Spinal cord (tissue), 10 donors: Measurements from ENCODE around the gene SLC25A25. TPM values are rescaled to one million over a fixed set of nuclear protein-coding genes. Genes with fewer than 3 reads are reported as not detected.

Experiments used
- DNase-seq, 6 donors: peaks; one replicate each; pipeline versions ENCODE4 v3.0.0 to v3.0.0-alpha.2; 2013 to 2015; ENCODE audit warnings: low spot score in 6 of 6, low read depth in 4 of 6
- H3K27ac ChIP-seq: one replicate; pipeline ENCODE4 v1.5.1; 2013; ENCODE audit warnings: low read depth, low read length, control low read depth
- H3K27me3 ChIP-seq: one replicate; pipeline ENCODE4 v1.6.1; 2013; ENCODE audit warnings: low read length; ENCODE audit not compliant: control insufficient read depth, insufficient read depth
- H3K36me3 ChIP-seq: one replicate; pipeline ENCODE4 v1.6.1; 2013; ENCODE audit warnings: low read length; ENCODE audit not compliant: control insufficient read depth, insufficient read depth
- H3K4me1 ChIP-seq: one replicate; pipeline ENCODE4 v1.6.1; 2013; ENCODE audit warnings: low read length; ENCODE audit not compliant: control insufficient read depth, insufficient read depth
- H3K4me3 ChIP-seq: one replicate; pipeline ENCODE4 v1.5.1; 2013; ENCODE audit warnings: low read depth, low read length, control low read depth
- H3K9me3 ChIP-seq: one replicate; pipeline ENCODE4 v1.6.1; 2013; ENCODE audit warnings: low read length; ENCODE audit not compliant: control insufficient read depth, insufficient read depth
- WGBS: methylation state at CpG from one replicate; pipeline ENCODE4 v1.1.5; 2013; ENCODE audit warnings: missing lambda C conversion rate; ENCODE audit not compliant: insufficient coverage; 5-methylcytosine and 5-hydroxymethylcytosine counted together
- polyA plus RNA-seq, 2 donors: library from polyadenylated mRNA; unstranded; fragments of 120-200 nt; gene quantifications; one replicate each; pipeline ENCODE4 v1.2.1, GENCODE V29; 2013; ENCODE audit not compliant: insufficient read length in 2 of 2
- total RNA-seq, 2 donors: library from RNA; depleted of rRNA in 1 of 2; stranded (reverse); fragments of 120-200 nt in 1 of 2; fragments of >200 nt in 1 of 2; gene quantifications; one replicate each; pipeline versions ENCODE4 v1.2.3 to v1.2.4, GENCODE V29; 2013 to 2014
- donor health status: healthy.

The SLC25A25 gene
- total and polyA plus RNA-seq, 4 donors, result 28.2 to 47.7 (median 36.8) TPM

- no peaks in the 10 kb centered on the region for H3K27me3 ChIP-seq
- no peaks in the 10 kb centered on the region for H3K9me3 ChIP-seq
- no peak overlapping the region for H3K27ac ChIP-seq
- peaks cover 24% of the 10 kb centered on the region for H3K36me3 ChIP-seq
- H3K4me1 ChIP-seq, result peaks cover 20% of the 10 kb centered on the region
- no peak overlapping the region for H3K4me3 ChIP-seq
- 85% methylated on average over 5 of the region's 6 CpGs for WGBS
- DNase-seq, result no peak
Measured at GRCh38 chr9:128059365-128059983, 8.6 kb upstream of the SLC25A25 start.

GRCh38 chr9:128061275-128061960 is 6.6 kb upstream of the SLC25A25 start:
- no peaks in the 10 kb centered on the region for H3K9me3 ChIP-seq
- no peak overlapping the region for H3K27ac ChIP-seq
- no peak overlapping the region for H3K4me3 ChIP-seq
- peaks cover 16% of the 10 kb centered on the region for H3K4me1 ChIP-seq
- no peaks in the 10 kb centered on the region for H3K27me3 ChIP-seq
- H3K36me3 ChIP-seq, result peaks cover 24% of the 10 kb centered on the region
- WGBS, result 81% methylated on average over 11 of the region's 13 CpGs
- no peak for DNase-seq

- Histone ChIP-seq H3K27ac (no peak overlapping the region), H3K36me3 (peaks cover 24% of the 10 kb centered on the region), H3K27me3 (no peaks in the 10 kb centered on the region), H3K4me3 (no peak overlapping the region), H3K4me1 (peaks cover 19% of the 10 kb centered on the region), H3K9me3 (no peaks in the 10 kb centered on the region)
- 78% methylated on average over 6 of the region's 6 CpGs for WGBS
- no peak for DNase-seq
Measured at GRCh38 chr9:128062279-128062678, 5.8 kb upstream of the SLC25A25 start.

- Histone ChIP-seq H3K27me3 (no peaks in the 10 kb centered on the region), H3K4me3 (no peak overlapping the region), H3K27ac (no peak overlapping the region), H3K9me3 (no peaks in the 10 kb centered on the region), H3K4me1 (peaks cover 16% of the 10 kb centered on the region), H3K36me3 (peaks cover 24% of the 10 kb centered on the region)
- 96% methylated on average over 24 of the region's 28 CpGs for WGBS
- DNase-seq, result no peak
Measured at GRCh38 chr9:128062846-128063831, 4.9 kb upstream of the SLC25A25 start.

- DNase-seq, result no peak
- H3K27me3 ChIP-seq, result no peaks in the 10 kb centered on the region
- peaks cover 40% of the 10 kb centered on the region for H3K4me1 ChIP-seq
- peaks cover 24% of the 10 kb centered on the region for H3K36me3 ChIP-seq
- H3K9me3 ChIP-seq, result no peaks in the 10 kb centered on the region
- H3K4me3 ChIP-seq, result peak overlapping the region; percentile 41
- peak overlapping the region; percentile 92 for H3K27ac ChIP-seq
- WGBS, result 95% methylated on average over 18 of the region's 18 CpGs
Measured at GRCh38 chr9:128065907-128066712, 1.9 kb upstream of the SLC25A25 start.

GRCh38 chr9:128066713-128067644 is 1.1 kb upstream of the SLC25A25 start, which contains the start of gene NAIF1:
TSS of gene NAIF1 (minus strand) at chr9:128067320. CDS start at chr9:128067101, 219 bp downstream.
- Histone ChIP-seq H3K36me3 (peaks cover 18% of the 10 kb centered on the region), H3K27me3 (no peaks in the 10 kb centered on the region), H3K4me3 (peak within 1 kb of the TSS; percentile 71), H3K9me3 (no peaks in the 10 kb centered on the region), H3K4me1 (peaks cover 48% of the 10 kb centered on the region), H3K27ac (peak within 1 kb of the TSS; percentile 99)
- peak; percentile 94 to 100 (median 98) for DNase-seq
- WGBS, result 40% methylated on average over 47 of the region's 54 CpGs

GRCh38 chr9:128068386-128069205 is 564 bp downstream of the SLC25A25 start:
- peak overlapping the region; percentile 71 for H3K4me3 ChIP-seq
- H3K27ac ChIP-seq, result peak overlapping the region; percentile 72
- H3K9me3 ChIP-seq, result no peaks in the 10 kb centered on the region
- peak in 1 of 6 donors; percentile 17 for DNase-seq
- H3K27me3 ChIP-seq, result no peaks in the 10 kb centered on the region
- WGBS, result 2% methylated on average over 46 of the region's 50 CpGs
- H3K4me1 ChIP-seq, result peaks cover 51% of the 10 kb centered on the region
- H3K36me3 ChIP-seq, result peaks cover 2% of the 10 kb centered on the region

GRCh38 chr9:128070874-128071273 is 2.8 kb downstream of the SLC25A25 start:
- no peak overlapping the region for H3K4me3 ChIP-seq
- no peaks in the 10 kb centered on the region for H3K9me3 ChIP-seq
- no peaks in the 10 kb centered on the region for H3K36me3 ChIP-seq
- H3K27ac ChIP-seq, result no peak overlapping the region
- DNase-seq, result no peak
- H3K4me1 ChIP-seq, result peaks cover 46% of the 10 kb centered on the region
- WGBS, result 22% methylated on average over 2 of the region's 7 CpGs
- H3K27me3 ChIP-seq, result no peaks in the 10 kb centered on the region
